Natural killer cell (primary cell): Measurements from ENCODE around the gene NCK2. TPM values are rescaled to one million over a fixed set of nuclear protein-coding genes. Genes with fewer than 3 reads are reported as not detected.

Experiments
- ATAC-seq, 3 donors: fragments of 150-1000 bp in 2 of 3; fragments of 200-7000 bp in 1 of 3; cut with Tn5 transposase; 1 replicate in 1 of 3; 2 replicates in 2 of 3; pipeline ENCODE4 v1.10.0; 2021; ENCODE audit warnings: mild to moderate bottlenecking in 2 of 3, moderate library complexity in 2 of 3
- DNase-seq, 2 donors: peaks; one replicate each; pipeline versions ENCODE4 v3.0.0 to v3.0.0-alpha.2; 2013 to 2021; ENCODE audit warnings: mixed read lengths in 1 of 2
- H3K27ac ChIP-seq: one replicate; pipeline ENCODE4 v1.5.1; 2013; ENCODE audit warnings: mild to moderate bottlenecking, low read length
- H3K27me3 ChIP-seq: one replicate; pipeline ENCODE4 v1.6.1; 2013; ENCODE audit warnings: low read length; ENCODE audit not compliant: control insufficient read depth, insufficient read depth
- H3K36me3 ChIP-seq: one replicate; pipeline ENCODE4 v1.6.1; 2013; ENCODE audit warnings: low read length; ENCODE audit not compliant: control insufficient read depth, insufficient read depth
- H3K4me1 ChIP-seq: one replicate; pipeline ENCODE4 v1.6.1; 2013; ENCODE audit warnings: low read length; ENCODE audit not compliant: control insufficient read depth, insufficient read depth
- H3K4me3 ChIP-seq: one replicate; pipeline ENCODE4 v1.5.1; 2013; ENCODE audit warnings: low read length
- H3K9me3 ChIP-seq: one replicate; pipeline ENCODE4 v1.6.1; 2013; ENCODE audit warnings: low read length; ENCODE audit not compliant: control insufficient read depth, insufficient read depth
- H3K27ac Mint-ChIP-seq, 2 donors: one replicate each; pipeline ENCODE4 v1.8.0; 2022; ENCODE audit warnings: mild to moderate bottlenecking in 2 of 2, mixed read lengths in 2 of 2, moderate library complexity in 1 of 2
- H3K27me3 Mint-ChIP-seq, 2 donors: one replicate each; pipeline ENCODE4 v1.8.0; 2022; ENCODE audit warnings: low read depth in 2 of 2, mixed read lengths in 2 of 2
- H3K36me3 Mint-ChIP-seq: one replicate; pipeline ENCODE4 v1.8.0; 2022; ENCODE audit warnings: mixed read lengths
- H3K4me1 Mint-ChIP-seq, 2 donors: one replicate each; pipeline ENCODE4 v1.8.0; 2022; ENCODE audit warnings: mixed read lengths in 2 of 2
- H3K4me3 Mint-ChIP-seq: one replicate; pipeline ENCODE4 v1.8.0; 2022; ENCODE audit warnings: mild to moderate bottlenecking, moderate library complexity, mixed read lengths
- H3K9me3 Mint-ChIP-seq, 2 donors: one replicate each; pipeline ENCODE4 v1.8.0; 2022; ENCODE audit warnings: mixed read lengths in 2 of 2
- WGBS: methylation state at CpG from one replicate; pipeline ENCODE4 v1.1.7; 2013; ENCODE audit warnings: missing lambda C conversion rate; ENCODE audit not compliant: insufficient coverage; 5-methylcytosine and 5-hydroxymethylcytosine counted together
- intact Hi-C: fragments of 100-400 bp; cut with micrococcal nuclease; formaldehyde crosslinking; loops from one replicate; pipeline ENCODE4 v1.14.2; 2022
- total RNA-seq, 4 donors: library from RNA; stranded (reverse); fragments of 120-200 nt in 1 of 4; gene quantifications; one replicate each; pipeline versions ENCODE4 v1.2.3 to v1.2.4, GENCODE V29; 2013 to 2022
- TF ChIP-seq, protein P1 (sequence below): fragments of 200-600 bp; IDR thresholded peaks from one replicate; pipeline ENCODE4 v1.8.0; 2022; ENCODE audit warnings: antibody characterized with exemption

The NCK2 gene
- total RNA-seq, 3 donors from 2014 or later (not counting 1 experiment from before 2014, with no cell fraction given): 34.1 to 50.8 (median 43.0) TPM

DNA sequence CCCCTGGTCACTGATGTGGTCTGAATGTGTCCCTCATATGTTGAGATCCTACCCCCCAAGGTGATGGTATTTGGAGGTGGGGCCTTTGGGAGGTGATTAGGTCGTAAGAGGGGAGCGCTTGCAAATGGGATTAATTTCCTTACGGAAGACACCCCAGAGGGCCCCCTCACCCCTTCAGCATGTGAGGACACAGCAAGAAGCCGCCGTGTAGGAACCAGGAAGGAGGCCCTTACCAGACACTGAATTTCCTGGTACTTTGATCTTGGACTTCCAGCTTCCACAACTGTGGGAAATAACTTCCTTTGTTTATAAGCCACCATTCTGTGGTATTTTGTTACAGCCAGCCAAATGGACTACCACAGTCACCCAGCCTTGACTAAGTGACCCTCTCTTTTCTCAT lies 35.9 kb downstream of the NCK2 start:
- Histone ChIP-seq H3K27ac (no peak overlapping the region), H3K9me3 (no peaks in the 10 kb centered on the region), H3K4me3 (no peak overlapping the region), H3K4me1 (peaks cover 79% of the 10 kb centered on the region), H3K27me3 (no peaks in the 10 kb centered on the region), H3K36me3 (no peaks in the 10 kb centered on the region)
- no peaks in the 10 kb centered on the region for H3K27me3 Mint-ChIP-seq
- DNase-seq (peak in 1 of 2 donors; percentile 42), ATAC-seq (no peak)
- peak overlapping the region; percentile 50 to 58 for H3K27ac Mint-ChIP-seq
- TF ChIP-seq, protein P1, sequence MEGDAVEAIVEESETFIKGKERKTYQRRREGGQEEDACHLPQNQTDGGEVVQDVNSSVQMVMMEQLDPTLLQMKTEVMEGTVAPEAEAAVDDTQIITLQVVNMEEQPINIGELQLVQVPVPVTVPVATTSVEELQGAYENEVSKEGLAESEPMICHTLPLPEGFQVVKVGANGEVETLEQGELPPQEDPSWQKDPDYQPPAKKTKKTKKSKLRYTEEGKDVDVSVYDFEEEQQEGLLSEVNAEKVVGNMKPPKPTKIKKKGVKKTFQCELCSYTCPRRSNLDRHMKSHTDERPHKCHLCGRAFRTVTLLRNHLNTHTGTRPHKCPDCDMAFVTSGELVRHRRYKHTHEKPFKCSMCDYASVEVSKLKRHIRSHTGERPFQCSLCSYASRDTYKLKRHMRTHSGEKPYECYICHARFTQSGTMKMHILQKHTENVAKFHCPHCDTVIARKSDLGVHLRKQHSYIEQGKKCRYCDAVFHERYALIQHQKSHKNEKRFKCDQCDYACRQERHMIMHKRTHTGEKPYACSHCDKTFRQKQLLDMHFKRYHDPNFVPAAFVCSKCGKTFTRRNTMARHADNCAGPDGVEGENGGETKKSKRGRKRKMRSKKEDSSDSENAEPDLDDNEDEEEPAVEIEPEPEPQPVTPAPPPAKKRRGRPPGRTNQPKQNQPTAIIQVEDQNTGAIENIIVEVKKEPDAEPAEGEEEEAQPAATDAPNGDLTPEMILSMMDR: no peak
- H3K4me3 Mint-ChIP-seq: no peak overlapping the region
- WGBS: 62% methylated on average over 3 of the region's 5 CpGs
- peaks cover 68 to 74% of the 10 kb centered on the region in 2 donors for H3K4me1 Mint-ChIP-seq
- H3K36me3 Mint-ChIP-seq: no peaks in the 10 kb centered on the region
- intact Hi-C loops: no loop called here
- H3K9me3 Mint-ChIP-seq: no peaks in the 10 kb centered on the region

DNA sequence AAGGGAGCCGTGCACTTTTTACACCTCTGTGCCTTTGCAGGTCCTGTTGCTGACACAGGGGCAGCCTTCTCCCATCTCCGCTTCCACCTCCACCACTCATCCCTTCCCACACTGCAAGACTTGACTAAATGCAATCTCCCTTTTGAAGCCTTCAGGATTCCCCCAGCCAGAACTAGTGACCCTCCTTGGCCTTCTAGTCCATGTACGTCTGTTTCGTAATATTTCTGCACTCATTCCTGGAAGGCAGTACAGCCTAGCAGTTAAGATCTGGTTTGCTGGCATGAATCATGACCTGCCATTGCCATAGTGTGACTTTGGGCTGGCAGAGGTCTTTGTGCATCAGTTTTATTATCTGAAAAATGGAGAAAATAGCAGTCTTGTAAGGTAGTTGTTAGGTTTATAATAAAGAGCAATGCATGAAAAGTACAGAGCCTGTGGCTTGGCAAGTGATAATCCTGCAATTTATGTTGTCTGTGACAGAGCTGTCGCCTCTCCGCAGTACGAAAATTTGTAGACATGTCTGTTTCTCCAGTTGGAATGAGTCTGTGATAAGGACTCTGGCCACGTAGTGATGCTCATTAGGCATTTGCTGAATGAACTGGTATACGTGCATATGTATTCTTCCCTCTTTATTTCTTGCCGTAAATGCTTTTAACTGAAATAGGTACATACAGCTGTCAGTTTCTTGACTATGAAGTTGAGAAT lies 36.7 kb downstream of the NCK2 start:
- peaks cover 78% of the 10 kb centered on the region for H3K4me1 ChIP-seq
- Mint-ChIP-seq H3K36me3 (no peaks in the 10 kb centered on the region), H3K27ac (peak overlapping the region; percentile 57 to 58), H3K4me1 (peaks cover 68 to 74% of the 10 kb centered on the region in 2 donors), H3K9me3 (no peaks in the 10 kb centered on the region), H3K4me3 (peak overlapping the region; percentile 14), H3K27me3 (no peaks in the 10 kb centered on the region)
- ATAC-seq: no peak
- 92% methylated on average over 10 of the region's 10 CpGs for WGBS
- H3K4me3 ChIP-seq: no peak overlapping the region
- no peaks in the 10 kb centered on the region for H3K27me3 ChIP-seq
- no peaks in the 10 kb centered on the region for H3K9me3 ChIP-seq
- no peak for DNase-seq
- H3K36me3 ChIP-seq: no peaks in the 10 kb centered on the region
- intact Hi-C loops: no loop called here
- TF ChIP-seq, protein P1: no peak
- no peak overlapping the region for H3K27ac ChIP-seq

DNA sequence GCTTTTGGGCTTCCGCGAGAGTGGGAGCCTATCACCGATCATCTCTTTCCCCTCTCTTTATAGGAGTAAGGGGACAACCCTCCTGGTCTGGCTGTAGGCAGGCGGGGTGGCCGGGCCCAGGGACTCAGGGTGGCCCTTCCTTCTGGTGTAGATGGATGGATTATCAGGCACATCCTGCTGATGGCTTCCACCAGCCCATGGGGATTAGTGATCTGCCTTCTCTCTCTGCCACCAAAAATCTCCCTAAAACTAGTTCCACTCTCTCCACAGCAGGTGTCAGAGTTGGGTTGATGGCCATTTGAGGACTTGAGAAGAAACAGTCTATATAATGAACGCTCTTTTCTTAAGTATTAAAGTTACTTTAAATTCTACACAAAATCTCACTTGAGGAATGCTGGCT lies 37.4 kb downstream of the NCK2 start:
- Mint-ChIP-seq H3K4me1 (peaks cover 68 to 74% of the 10 kb centered on the region in 2 donors), H3K27ac (peak overlapping the region; percentile 30 to 57), H3K4me3 (no peak overlapping the region), H3K27me3 (no peaks in the 10 kb centered on the region), H3K9me3 (no peaks in the 10 kb centered on the region), H3K36me3 (no peaks in the 10 kb centered on the region)
- H3K4me3 ChIP-seq: no peak overlapping the region
- no peaks in the 10 kb centered on the region for H3K9me3 ChIP-seq
- no peaks in the 10 kb centered on the region for H3K36me3 ChIP-seq
- H3K27ac ChIP-seq: no peak overlapping the region
- DNase-seq: peak in 1 of 2 donors; percentile 68
- intact Hi-C loops: no loop called here
- TF ChIP-seq, protein P1: no peak
- no peaks in the 10 kb centered on the region for H3K27me3 ChIP-seq
- H3K4me1 ChIP-seq: peaks cover 78% of the 10 kb centered on the region
- ATAC-seq: peak in 1 of 3 donors; percentile 46
- WGBS: no CpG with 5 or more reads among the region's 6 CpGs

DNA sequence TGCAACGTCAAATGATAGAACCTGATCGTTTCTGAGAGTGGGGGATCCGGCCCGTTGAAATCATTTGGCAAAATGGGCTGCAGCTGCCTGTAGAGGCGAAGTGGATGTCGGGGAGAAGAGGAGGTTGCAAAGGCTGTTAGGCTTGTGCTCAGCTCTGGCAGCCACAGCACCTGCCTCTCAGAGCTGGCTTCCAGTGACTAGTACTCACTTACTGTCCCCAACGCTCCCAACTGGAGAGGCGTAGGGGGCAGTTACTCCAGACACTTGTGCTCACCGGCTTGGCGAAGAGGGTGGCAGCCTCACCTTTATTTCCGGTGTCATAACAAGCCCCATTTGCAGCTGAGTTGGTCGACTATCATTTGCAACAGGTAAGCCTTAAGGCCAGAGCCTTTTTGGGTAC lies 37.9 kb downstream of the NCK2 start:
- Histone ChIP-seq H3K36me3 (no peaks in the 10 kb centered on the region), H3K27me3 (no peaks in the 10 kb centered on the region), H3K4me3 (no peak overlapping the region), H3K9me3 (no peaks in the 10 kb centered on the region), H3K4me1 (peaks cover 78% of the 10 kb centered on the region), H3K27ac (no peak overlapping the region)
- Mint-ChIP-seq H3K4me1 (peaks cover 65 to 70% of the 10 kb centered on the region in 2 donors), H3K9me3 (no peaks in the 10 kb centered on the region), H3K27ac (peak overlapping the region; percentile 30 to 57), H3K36me3 (no peaks in the 10 kb centered on the region), H3K27me3 (no peaks in the 10 kb centered on the region), H3K4me3 (no peak overlapping the region)
- no peak for ATAC-seq
- WGBS: 88% methylated on average over 12 of the region's 12 CpGs
- TF ChIP-seq, protein P1: no peak
- DNase-seq: peak in 1 of 2 donors; percentile 41
- intact Hi-C loops: no loop called here
